ENCODE results near the gene PHF2.

PHF2 gene

DNA sequence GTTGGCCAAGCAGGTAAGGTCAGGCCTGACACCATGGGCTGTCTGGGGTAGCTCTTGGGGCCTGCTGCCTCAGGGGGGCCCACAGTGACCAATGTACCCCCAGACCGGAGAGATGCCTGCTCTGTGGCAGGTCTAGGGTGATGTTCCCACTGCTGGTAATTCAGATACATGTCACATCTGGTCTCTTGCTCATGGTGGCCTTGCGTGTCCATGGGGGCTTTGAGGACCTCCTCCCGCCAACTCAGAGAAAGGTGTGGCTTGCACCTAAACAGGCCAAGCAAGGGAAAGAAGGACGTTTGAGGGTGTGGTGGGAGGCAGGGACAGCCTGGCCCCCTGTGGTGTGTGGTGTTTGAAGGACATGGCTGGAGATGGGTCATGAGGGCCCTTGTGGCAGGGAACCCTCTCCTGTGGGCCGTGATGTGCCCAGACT lies 75.2 kb downstream of the PHF2 start:
- Histone ChIP-seq H3K9me3 (ENCODE audit: insufficient read depth, low read length) (no peaks in the 10 kb centered on the region), H4K20me1 (ENCODE audit: low read depth, low read length) (no peaks in the 10 kb centered on the region), H3F3A (ENCODE audit: insufficient read depth) (no peaks in the 10 kb centered on the region), H3K27ac (ENCODE audit: low read depth, low read length) (no peak overlapping the region), H3K4me3 (ENCODE audit: insufficient read depth, low read length, poor library complexity, severe bottlenecking) (no peak overlapping the region), H3K79me2 (ENCODE audit: insufficient read depth, low read length) (no peaks in the 10 kb centered on the region), H3K36me3 (ENCODE audit: low read length) (no peaks in the 10 kb centered on the region), H3K9ac (ENCODE audit: low read length) (no peak overlapping the region), H3K9me2 (replicated peaks; ENCODE audit: insufficient read depth, low read length) (no peaks in the 10 kb centered on the region), H2AFZ (ENCODE audit: low read depth, low read length, severe bottlenecking) (no peak overlapping the region), H3K4me2 (ENCODE audit: low read depth, low read length, poor library complexity, severe bottlenecking) (no peak overlapping the region), H3K27me3 (ENCODE audit: low read length) (no peaks in the 10 kb centered on the region)
- no peak for TF ChIP-seq EZH2phosphoT487 (conservative IDR thresholded peaks at IDR 0.05; ENCODE audit: low read length)
- no peak for TF ChIP-seq CTCF (IDR thresholded peaks at IDR 0.05; ENCODE audit: insufficient read depth, low read length, poor library complexity, severe bottlenecking)

DNA sequence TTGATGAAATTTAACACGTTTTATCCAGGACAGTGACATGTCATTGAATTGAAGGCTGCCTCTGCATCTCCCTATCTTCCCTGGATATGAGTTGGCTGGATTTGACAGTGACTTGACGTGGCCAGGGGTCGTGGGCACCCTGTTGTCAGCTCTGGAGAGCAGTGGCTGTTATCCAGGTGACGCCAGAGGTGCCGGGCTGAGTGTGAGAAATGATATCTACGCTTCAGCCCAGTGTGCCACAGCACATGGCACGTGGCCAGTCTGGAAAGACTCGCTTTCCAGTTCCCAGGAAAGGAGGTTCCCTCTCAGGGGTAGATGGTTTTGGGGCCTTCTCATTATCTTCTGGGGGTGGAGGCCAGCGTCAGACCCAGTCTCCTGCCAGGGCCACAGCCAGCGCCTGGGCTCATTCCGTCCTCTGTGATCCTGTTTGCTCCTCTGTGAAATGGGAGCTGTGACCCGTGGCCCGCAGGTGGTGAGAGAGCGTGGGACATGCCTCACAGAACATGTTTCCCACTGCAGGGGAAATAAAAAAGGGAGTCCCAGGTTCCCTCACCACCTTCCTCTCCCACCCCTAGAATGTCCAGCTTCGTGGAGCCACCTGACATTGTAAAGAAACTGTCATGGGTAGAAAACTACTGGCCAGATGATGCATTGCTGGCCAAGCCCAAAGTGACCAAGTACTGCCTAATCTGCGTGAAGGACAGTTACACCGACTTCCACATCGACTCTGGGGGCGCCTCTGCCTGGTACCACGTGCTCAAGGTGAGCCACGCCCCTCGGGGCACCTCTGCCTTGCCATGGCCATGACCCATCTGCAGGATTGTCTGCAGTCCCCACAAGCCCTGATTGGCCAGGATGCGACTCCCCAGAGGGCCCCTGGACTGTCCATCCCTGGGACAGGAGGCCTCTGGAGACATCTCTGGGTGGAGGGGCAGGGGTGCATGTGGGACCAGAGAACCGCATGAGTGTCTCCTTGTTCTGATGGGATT lies 76.5 kb downstream of the PHF2 start:
- Histone ChIP-seq H3K36me3 (ENCODE audit: low read length) (no peaks in the 10 kb centered on the region), H3K79me2 (ENCODE audit: insufficient read depth, low read length) (no peaks in the 10 kb centered on the region), H3K27me3 (ENCODE audit: low read length) (no peaks in the 10 kb centered on the region), H3K4me2 (ENCODE audit: low read depth, low read length, poor library complexity, severe bottlenecking) (no peak overlapping the region), H3K27ac (ENCODE audit: low read depth, low read length) (no peak overlapping the region), H3K4me3 (ENCODE audit: insufficient read depth, low read length, poor library complexity, severe bottlenecking) (no peak overlapping the region), H3K9me2 (replicated peaks; ENCODE audit: insufficient read depth, low read length) (no peaks in the 10 kb centered on the region), H2AFZ (ENCODE audit: low read depth, low read length, severe bottlenecking) (no peak overlapping the region), H3F3A (ENCODE audit: insufficient read depth) (no peaks in the 10 kb centered on the region), H4K20me1 (ENCODE audit: low read depth, low read length) (no peaks in the 10 kb centered on the region), H3K9me3 (ENCODE audit: insufficient read depth, low read length) (no peaks in the 10 kb centered on the region), H3K9ac (ENCODE audit: low read length) (no peak overlapping the region)
- TF ChIP-seq EZH2phosphoT487 (conservative IDR thresholded peaks at IDR 0.05; ENCODE audit: low read length) (no peak), CTCF (IDR thresholded peaks at IDR 0.05; ENCODE audit: insufficient read depth, low read length, poor library complexity, severe bottlenecking) (no peak)

DNA sequence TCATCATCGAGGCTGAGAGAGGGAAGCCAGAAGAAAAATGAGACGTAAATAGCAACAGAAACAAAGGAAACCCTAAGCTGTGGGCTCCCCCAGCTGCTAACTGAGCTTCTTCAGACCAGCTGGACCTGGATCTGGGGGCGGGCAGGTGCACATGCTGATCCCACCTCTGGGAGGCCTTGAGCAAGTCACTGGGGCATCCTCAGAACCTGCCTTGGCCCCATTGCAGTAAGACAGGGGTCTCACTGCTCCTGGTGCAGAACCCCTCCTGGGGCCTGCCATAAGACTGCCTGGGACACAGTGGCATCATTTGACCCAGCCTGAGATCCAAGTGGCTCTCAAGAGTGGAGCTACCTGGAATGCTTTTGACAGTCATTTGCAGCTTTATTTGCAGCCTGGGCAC lies 77.4 kb downstream of the PHF2 start:
- Histone ChIP-seq H3K9me3 (ENCODE audit: insufficient read depth, low read length) (no peaks in the 10 kb centered on the region), H4K20me1 (ENCODE audit: low read depth, low read length) (no peaks in the 10 kb centered on the region), H3K27ac (ENCODE audit: low read depth, low read length) (no peak overlapping the region), H3K4me2 (ENCODE audit: low read depth, low read length, poor library complexity, severe bottlenecking) (no peak overlapping the region), H3K27me3 (ENCODE audit: low read length) (no peaks in the 10 kb centered on the region), H3F3A (ENCODE audit: insufficient read depth) (no peaks in the 10 kb centered on the region), H3K4me3 (ENCODE audit: insufficient read depth, low read length, poor library complexity, severe bottlenecking) (no peak overlapping the region), H3K9me2 (replicated peaks; ENCODE audit: insufficient read depth, low read length) (no peaks in the 10 kb centered on the region), H3K36me3 (ENCODE audit: low read length) (no peaks in the 10 kb centered on the region), H3K79me2 (ENCODE audit: insufficient read depth, low read length) (no peaks in the 10 kb centered on the region), H3K9ac (ENCODE audit: low read length) (no peak overlapping the region), H2AFZ (ENCODE audit: low read depth, low read length, severe bottlenecking) (no peak overlapping the region)
- TF ChIP-seq CTCF (IDR thresholded peaks at IDR 0.05; ENCODE audit: insufficient read depth, low read length, poor library complexity, severe bottlenecking), result no peak
- no peak for TF ChIP-seq EZH2phosphoT487 (conservative IDR thresholded peaks at IDR 0.05; ENCODE audit: low read length)

Measured in SU-DHL-6 (cell line).